Esophagus muscularis mucosa (tissue), 3 donors: ENCODE results near the gene KRTAP1-4.

ENCODE experiments used
- CTCF ChIP-seq, 3 experiments: fragments of 200-600 bp in 2 of 3; fragments of 450-650 bp in 1 of 3; sonication (generic) in 2 of 3; IDR thresholded peaks; one replicate each; pipeline ENCODE4 v1.5.1; 2017 to 2019; ENCODE audit warnings: antibody characterized with exemption in 3 of 3, mild to moderate bottlenecking in 2 of 3, moderate library complexity in 1 of 3
- POLR2A ChIP-seq: fragments of 450-650 bp; IDR thresholded peaks from one replicate; pipeline ENCODE4 v1.6.1; 2017; ENCODE audit warnings: antibody characterized with exemption, moderate library complexity, mild to moderate bottlenecking, low read depth
- POLR2AphosphoS5 ChIP-seq, 2 donors: sonication (generic); formaldehyde crosslinking; IDR thresholded peaks; one replicate each; pipeline ENCODE4 v1.6.1; 2017; ENCODE audit warnings: antibody characterized with exemption in 2 of 2

DNA sequence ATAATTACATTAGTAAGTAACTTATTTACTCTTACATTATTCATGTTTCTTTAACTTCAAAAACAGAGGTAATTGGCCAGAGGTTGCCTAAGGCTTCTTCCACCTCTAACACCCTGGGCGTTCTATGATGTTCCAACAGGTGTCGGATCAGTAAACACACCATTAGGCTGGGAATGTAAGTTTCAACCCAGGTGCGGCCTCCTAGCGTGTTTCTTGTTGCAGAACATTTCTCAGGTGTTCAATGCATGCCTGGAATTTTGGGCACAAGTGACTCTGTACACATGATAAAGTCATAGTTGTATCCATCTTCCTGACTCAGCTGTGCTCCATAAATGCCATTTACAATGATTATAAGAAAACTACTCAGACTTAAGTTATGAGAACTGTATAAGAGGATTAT is 24.0 kb upstream of the KRTAP1-4 start:
- TF ChIP-seq CTCF (IDR thresholded peaks at IDR 0.05) (no peak), POLR2AphosphoS5 (IDR thresholded peaks at IDR 0.05) (no peak), POLR2A (no peak)
